ENCODE measurements around the gene DNAH9. TPM values are rescaled to one million over a fixed set of nuclear protein-coding genes. Genes with fewer than 3 reads are reported as not detected.

The DNAH9 gene
- total and polyA plus RNA-seq, 2 donors from 2014 or later = 3.7 to 6.9 TPM

DNA sequence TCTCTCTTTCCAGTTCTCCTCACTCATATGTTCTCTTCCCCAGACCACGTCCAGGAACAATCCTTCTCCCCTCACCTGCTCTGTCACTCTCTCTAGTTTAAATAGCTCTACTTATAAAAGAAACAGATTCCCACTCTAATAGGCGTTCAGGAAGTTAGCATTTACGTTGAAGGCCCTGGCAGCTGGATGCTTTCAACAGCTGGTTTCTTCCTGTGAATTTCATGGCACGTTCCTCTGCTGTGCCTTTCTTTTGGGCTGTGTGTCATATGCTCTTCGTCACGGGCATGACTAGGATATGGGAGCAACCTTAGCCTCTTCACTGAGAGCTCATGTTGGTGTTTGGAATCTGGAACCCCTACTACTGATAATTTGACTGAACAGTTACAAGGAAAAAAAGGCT, 325.8 kb downstream of the DNAH9 start:
- FAIRE-seq (no peak), DNase-seq (peak in 1 of 5 donors; percentile 15)
- no peaks in the 10 kb centered on the region for H3K4me1 ChIP-seq (ENCODE audit: control insufficient read depth in 2 of 3, insufficient read depth in 2 of 3, low read depth in 1 of 3, low read length in 3 of 3)
- intact Hi-C loops (cut with DNase I) = no loop called here
- TF ChIP-seq, protein P1, sequence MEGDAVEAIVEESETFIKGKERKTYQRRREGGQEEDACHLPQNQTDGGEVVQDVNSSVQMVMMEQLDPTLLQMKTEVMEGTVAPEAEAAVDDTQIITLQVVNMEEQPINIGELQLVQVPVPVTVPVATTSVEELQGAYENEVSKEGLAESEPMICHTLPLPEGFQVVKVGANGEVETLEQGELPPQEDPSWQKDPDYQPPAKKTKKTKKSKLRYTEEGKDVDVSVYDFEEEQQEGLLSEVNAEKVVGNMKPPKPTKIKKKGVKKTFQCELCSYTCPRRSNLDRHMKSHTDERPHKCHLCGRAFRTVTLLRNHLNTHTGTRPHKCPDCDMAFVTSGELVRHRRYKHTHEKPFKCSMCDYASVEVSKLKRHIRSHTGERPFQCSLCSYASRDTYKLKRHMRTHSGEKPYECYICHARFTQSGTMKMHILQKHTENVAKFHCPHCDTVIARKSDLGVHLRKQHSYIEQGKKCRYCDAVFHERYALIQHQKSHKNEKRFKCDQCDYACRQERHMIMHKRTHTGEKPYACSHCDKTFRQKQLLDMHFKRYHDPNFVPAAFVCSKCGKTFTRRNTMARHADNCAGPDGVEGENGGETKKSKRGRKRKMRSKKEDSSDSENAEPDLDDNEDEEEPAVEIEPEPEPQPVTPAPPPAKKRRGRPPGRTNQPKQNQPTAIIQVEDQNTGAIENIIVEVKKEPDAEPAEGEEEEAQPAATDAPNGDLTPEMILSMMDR (IDR thresholded peaks at IDR 0.05; ENCODE audit: borderline replicate concordance, extremely low read depth, insufficient read depth) = no peak
- no peak overlapping the region for H3K27ac ChIP-seq (ENCODE audit: low read depth in 2 of 2, low read length in 2 of 2)
- H3K27me3 ChIP-seq (ENCODE audit: control insufficient read depth, insufficient read depth, low read length) = no peaks in the 10 kb centered on the region
- no peaks in the 10 kb centered on the region for H3K9me3 ChIP-seq (ENCODE audit: control insufficient read depth in 2 of 3, insufficient read depth in 1 of 3, low read length in 3 of 3)
- H3K36me3 ChIP-seq (ENCODE audit: control insufficient read depth in 2 of 3, insufficient read depth in 3 of 3, low read length in 3 of 3) = no peaks in the 10 kb centered on the region
- H3K9ac ChIP-seq (ENCODE audit: low read length in 3 of 3) = no peak overlapping the region
- no peak overlapping the region for H3K4me3 ChIP-seq (ENCODE audit: low read length in 3 of 3)

DNA sequence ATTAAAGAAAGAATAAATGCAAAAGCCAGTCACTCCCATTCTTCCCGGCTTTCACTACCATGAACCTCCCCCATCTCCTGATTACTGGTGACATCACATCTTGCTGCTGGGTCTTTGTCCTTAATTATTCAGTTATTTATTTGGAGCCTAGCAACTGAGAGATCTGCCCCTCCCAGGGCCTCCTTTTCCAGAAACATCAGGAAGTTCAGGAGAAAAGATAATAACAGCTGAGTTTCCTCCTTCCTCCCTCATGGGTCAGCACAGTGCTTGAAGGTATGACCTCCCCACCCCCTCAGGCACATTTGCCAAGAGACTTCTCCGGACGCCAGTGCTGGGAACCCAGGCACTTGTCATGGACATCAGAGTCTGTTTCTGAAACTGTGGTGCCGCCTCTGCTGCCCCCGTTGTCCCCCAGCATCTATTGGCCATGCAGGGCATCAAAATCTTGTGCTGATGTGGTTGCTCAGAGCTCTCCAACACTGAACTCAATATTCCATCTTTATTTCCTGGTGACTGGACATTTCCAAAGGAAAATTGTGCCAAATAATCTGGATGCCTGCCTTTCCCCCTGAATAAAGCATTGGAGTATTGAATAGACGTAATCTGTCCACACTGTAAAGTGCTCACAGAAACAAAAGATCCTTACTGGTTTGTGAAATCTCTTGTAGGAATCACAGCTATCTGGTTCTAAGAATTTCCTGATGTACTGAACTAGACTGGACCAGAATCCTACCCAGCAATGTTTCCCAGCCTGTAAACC, 327.2 kb downstream of the DNAH9 start:
- intact Hi-C loops (cut with DNase I) = no loop called here
- DNase-seq (peak in 3 of 5 donors; percentile 11 to 58 (median 21)), FAIRE-seq (no peak)
- no peaks in the 10 kb centered on the region for H3K27me3 ChIP-seq (ENCODE audit: control insufficient read depth, insufficient read depth, low read length)
- no peak overlapping the region for H3K9ac ChIP-seq (ENCODE audit: low read length in 3 of 3)
- no peaks in the 10 kb centered on the region for H3K4me1 ChIP-seq (ENCODE audit: control insufficient read depth in 2 of 3, insufficient read depth in 2 of 3, low read depth in 1 of 3, low read length in 3 of 3)
- no peaks in the 10 kb centered on the region for H3K9me3 ChIP-seq (ENCODE audit: control insufficient read depth in 2 of 3, insufficient read depth in 1 of 3, low read length in 3 of 3)
- no peak overlapping the region for H3K4me3 ChIP-seq (ENCODE audit: low read length in 3 of 3)
- TF ChIP-seq, protein P1 (IDR thresholded peaks at IDR 0.05; ENCODE audit: borderline replicate concordance, extremely low read depth, insufficient read depth) = no peak
- H3K27ac ChIP-seq (ENCODE audit: low read depth in 2 of 2, low read length in 2 of 2) = peak overlapping the region; percentile 15 to 23
- H3K36me3 ChIP-seq (ENCODE audit: control insufficient read depth in 2 of 3, insufficient read depth in 3 of 3, low read length in 3 of 3) = no peaks in the 10 kb centered on the region

DNA sequence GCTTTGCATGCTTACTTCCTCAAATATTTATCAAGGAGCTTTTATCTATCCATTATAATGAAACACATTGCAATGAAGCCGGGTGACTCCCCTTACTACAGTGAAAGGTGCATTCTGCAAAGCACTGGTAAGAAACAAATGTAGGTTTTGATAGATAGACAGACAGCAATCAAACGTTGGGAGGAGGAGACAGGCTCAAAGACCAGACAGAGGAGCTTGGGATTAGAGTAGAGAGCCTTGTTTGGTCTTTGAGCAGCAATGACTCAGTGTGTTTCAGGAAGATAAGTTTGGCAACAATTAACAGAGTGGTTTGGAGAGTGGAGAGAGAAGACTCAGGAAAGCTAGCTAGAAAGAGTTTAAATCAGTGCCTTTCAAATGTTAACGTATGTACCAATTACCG, 330.2 kb downstream of the DNAH9 start:
- Histone ChIP-seq H3K27me3 (ENCODE audit: control insufficient read depth, insufficient read depth, low read length) (no peaks in the 10 kb centered on the region), H3K9me3 (ENCODE audit: control insufficient read depth in 2 of 3, insufficient read depth in 1 of 3, low read length in 3 of 3) (no peaks in the 10 kb centered on the region), H3K4me1 (ENCODE audit: control insufficient read depth in 2 of 3, insufficient read depth in 2 of 3, low read depth in 1 of 3, low read length in 3 of 3) (no peaks in the 10 kb centered on the region), H3K36me3 (ENCODE audit: control insufficient read depth in 2 of 3, insufficient read depth in 3 of 3, low read length in 3 of 3) (no peaks in the 10 kb centered on the region), H3K9ac (ENCODE audit: low read length in 3 of 3) (no peak overlapping the region), H3K27ac (ENCODE audit: low read depth in 2 of 2, low read length in 2 of 2) (no peak overlapping the region), H3K4me3 (ENCODE audit: low read length in 3 of 3) (no peak overlapping the region)
- FAIRE-seq (no peak), DNase-seq (no peak)
- intact Hi-C loops (cut with DNase I) = no loop called here
- TF ChIP-seq, protein P1 (IDR thresholded peaks at IDR 0.05; ENCODE audit: borderline replicate concordance, extremely low read depth, insufficient read depth) = no peak
